Ammon's horn (tissue), 1 donor: ENCODE data around the gene SLC7A5.
A peak's percentile ranks its signal among the peaks of the same experiment; 100 is the strongest.
"Not testable (repeated sequence)": the region's sequence is repeated elsewhere in the genome, so short reads cannot be mapped to it uniquely, and the experiment has no call there.

Experiments used
- DNase-seq: peaks from one replicate; pipeline ENCODE4 v3.0.0-alpha.2; 2016; ENCODE audit warnings: low spot score

Gene SLC7A5

GRCh38 chr16:87822108-87822970 lies 47.0 kb downstream of the SLC7A5 start:
- DNase-seq = no peak

GRCh38 chr16:87821376-87822107 lies 47.8 kb downstream of the SLC7A5 start:
- DNase-seq = no peak

GRCh38 chr16:87819983-87820382 lies 49.3 kb downstream of the SLC7A5 start:
- no peak for DNase-seq

GRCh38 chr16:87819282-87819681 lies 50.0 kb downstream of the SLC7A5 start:
- DNase-seq = no peak

- peak; percentile 35 for DNase-seq
These were observed 50.7 kb downstream of the SLC7A5 start for GRCh38 chr16:87818533-87819161.

- no peak for DNase-seq
These were observed 51.4 kb downstream of the SLC7A5 start for GRCh38 chr16:87817910-87818309.

- not testable (repeated sequence) for DNase-seq
These were observed 51.9 kb downstream of the SLC7A5 start for GRCh38 chr16:87817370-87817769.

GRCh38 chr16:87816507-87817100 lies 52.7 kb downstream of the SLC7A5 start:
- DNase-seq = no peak

- DNase-seq = peak; percentile 40
These were observed 53.7 kb downstream of the SLC7A5 start for GRCh38 chr16:87815567-87815966.

- no peak for DNase-seq
These were observed 57.1 kb downstream of the SLC7A5 start for GRCh38 chr16:87812200-87812656.

GRCh38 chr16:87811454-87811853 lies 57.9 kb downstream of the SLC7A5 start:
- not testable (repeated sequence) for DNase-seq

GRCh38 chr16:87809150-87809902 lies 60.0 kb downstream of the SLC7A5 start:
- DNase-seq = no peak

- no peak for DNase-seq
These were observed 61.2 kb downstream of the SLC7A5 start for GRCh38 chr16:87808108-87808507.

- peak; percentile 65 for DNase-seq
These were observed 62.4 kb downstream of the SLC7A5 start for GRCh38 chr16:87806641-87807546.

- DNase-seq = no peak
These were observed 63.1 kb downstream of the SLC7A5 start for GRCh38 chr16:87806261-87806640.

GRCh38 chr16:87803385-87803784 lies 65.9 kb downstream of the SLC7A5 start:
- no peak for DNase-seq

- no peak for DNase-seq
These were observed 66.6 kb downstream of the SLC7A5 start for GRCh38 chr16:87802670-87803069.

GRCh38 chr16:87801679-87802259 lies 67.5 kb downstream of the SLC7A5 start:
- DNase-seq = no peak

- no peak for DNase-seq
These were observed 68.8 kb downstream of the SLC7A5 start for GRCh38 chr16:87800497-87800896.

- no peak for DNase-seq
These were observed 74.0 kb downstream of the SLC7A5 start for GRCh38 chr16:87795336-87795735.
